HG03432 (cell line): ENCODE measurements around the gene RGS17.
A peak's percentile ranks its signal among the peaks of the same experiment; 100 is the strongest.
"Not testable (repeated sequence)": the region's sequence is repeated elsewhere in the genome, so short reads cannot be mapped to it uniquely, and the experiment has no call there.

Experiments
- ATAC-seq: cut with Tn5 transposase; IDR thresholded peaks from one replicate; pipeline ENCODE4 v1.9.1; 2021; ENCODE audit warnings: mild to moderate bottlenecking, moderate library complexity; ENCODE audit not compliant: unreplicated experiment

The RGS17 gene

GRCh38 chr6:152999538-152999937 is 131.5 kb downstream of the RGS17 start:
- not testable (repeated sequence) for ATAC-seq

- no peak for ATAC-seq
Observed at GRCh38 chr6:152993847-152994246, 137.2 kb downstream of the RGS17 start.

- ATAC-seq = no peak
Observed at GRCh38 chr6:152993431-152993830, 137.7 kb downstream of the RGS17 start.

GRCh38 chr6:152986978-152987377 is 144.1 kb downstream of the RGS17 start:
- no peak for ATAC-seq

GRCh38 chr6:152985300-152985699 is 145.8 kb downstream of the RGS17 start:
- not testable (repeated sequence) for ATAC-seq

GRCh38 chr6:152984513-152984872 is 146.6 kb downstream of the RGS17 start:
- ATAC-seq = peak; percentile 29

- peak; percentile 22 for ATAC-seq
Observed at GRCh38 chr6:152983637-152984512, 147.2 kb downstream of the RGS17 start.

GRCh38 chr6:152982904-152983636 is 148.0 kb downstream of the RGS17 start, which contains the start of gene FBXO5:
FBXO5 (minus strand) TSS chr6:152983041; CDS start chr6:152982959, 82 bp downstream.
- ATAC-seq = peak; percentile 86

- ATAC-seq = peak; percentile 1
Observed at GRCh38 chr6:152981989-152982903, 148.8 kb downstream of the RGS17 start.

GRCh38 chr6:152981219-152981618 is 149.9 kb downstream of the RGS17 start:
- no peak for ATAC-seq

- ATAC-seq = no peak
Observed at GRCh38 chr6:152980656-152981055, 150.4 kb downstream of the RGS17 start.

- ATAC-seq = no peak
Observed at GRCh38 chr6:152979116-152979515, 152.0 kb downstream of the RGS17 start.

- ATAC-seq = no peak
Observed at GRCh38 chr6:152978058-152978457, 153.0 kb downstream of the RGS17 start.

- ATAC-seq = no peak
Observed at GRCh38 chr6:152977556-152977955, 153.5 kb downstream of the RGS17 start.

- no peak for ATAC-seq
Observed at GRCh38 chr6:152976749-152977148, 154.3 kb downstream of the RGS17 start.

- ATAC-seq = peak; percentile 47
Observed at GRCh38 chr6:152975204-152975915, 155.7 kb downstream of the RGS17 start.

- no peak for ATAC-seq
Observed at GRCh38 chr6:152973916-152974315, 157.2 kb downstream of the RGS17 start.

- no peak for ATAC-seq
Observed at GRCh38 chr6:152969688-152970418, 161.2 kb downstream of the RGS17 start.

GRCh38 chr6:152966168-152966894 is 164.8 kb downstream of the RGS17 start:
- ATAC-seq = not testable (repeated sequence)
